Effector CD8-positive, alpha-beta T cell (primary cell): Measurements from ENCODE around the gene EARS2.
"Not testable (repeated sequence)": the region's sequence is repeated elsewhere in the genome, so short reads cannot be mapped to it uniquely, and the experiment has no call there.

Experiments
- DNase-seq: peaks from one replicate; lab custom pipeline; 2025; lab: John Stamatoyannopoulos, UW

Gene EARS2

GRCh38 chr16:23567602-23568001, 10.5 kb upstream of the EARS2 start:
- no peak for DNase-seq

DNA sequence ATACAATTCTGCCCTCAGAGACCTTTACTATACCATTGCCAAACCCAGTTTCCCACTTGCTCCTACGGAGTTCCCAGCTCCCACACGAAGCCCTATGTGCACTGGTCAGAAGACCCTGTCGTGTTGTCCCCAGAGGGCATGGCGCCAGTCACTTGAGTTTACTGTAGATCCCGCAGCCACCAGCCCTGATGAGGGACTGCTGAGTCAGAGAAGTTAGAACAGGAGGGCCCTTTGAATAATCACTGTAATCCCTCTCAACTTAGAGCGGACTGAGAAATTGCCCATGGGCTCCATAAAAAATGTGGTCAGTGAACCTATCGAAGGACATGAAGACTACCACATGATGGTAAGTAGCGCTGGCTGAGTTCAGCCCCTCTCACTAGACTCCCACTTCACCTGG, 9.6 kb upstream of the EARS2 start:
- no peak for DNase-seq

GRCh38 chr16:23564575-23565363, 7.6 kb upstream of the EARS2 start:
- DNase-seq = no peak

- DNase-seq = no peak
Observed at GRCh38 chr16:23563186-23563585, 6.0 kb upstream of the EARS2 start.

DNA sequence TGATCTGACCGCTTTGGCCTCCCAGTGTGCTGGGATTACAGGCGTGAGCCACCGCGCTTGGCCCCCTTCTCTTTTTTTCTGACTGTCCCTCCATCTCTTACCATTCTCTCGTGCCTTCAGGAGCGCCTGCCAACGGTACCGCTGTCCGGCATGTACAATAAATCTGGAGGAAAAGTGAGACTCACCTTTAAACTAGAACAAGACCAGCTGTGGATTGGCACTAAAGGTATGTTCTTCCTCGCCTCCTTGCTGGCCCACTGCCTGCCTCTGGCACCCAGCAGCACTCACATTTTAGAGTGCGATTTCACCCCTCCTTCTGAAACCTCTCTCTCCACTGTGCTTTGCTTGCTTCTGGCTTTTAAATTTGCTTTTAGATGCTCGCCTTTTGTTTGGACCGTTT, 5.4 kb upstream of the EARS2 start:
- DNase-seq = no peak

DNA sequence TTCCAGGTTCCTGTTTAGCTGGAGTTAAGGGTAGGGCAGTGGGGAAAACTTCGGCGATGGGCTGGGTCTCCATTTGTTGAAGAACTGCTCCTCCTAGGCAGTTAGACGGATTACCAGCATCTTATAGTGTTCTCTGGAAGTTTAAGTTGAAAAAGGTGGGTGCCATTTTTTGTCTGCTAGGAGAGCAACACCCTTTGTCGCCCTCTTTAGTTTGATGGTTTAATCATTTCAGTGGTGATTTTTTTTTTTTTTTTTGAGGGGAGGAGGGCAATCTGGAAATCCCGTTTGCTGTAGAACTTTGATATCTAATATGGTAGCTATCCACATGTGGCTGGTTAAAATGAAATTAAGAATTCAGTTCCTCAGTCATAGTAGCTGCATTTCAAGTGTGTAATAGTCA, 4.4 kb upstream of the EARS2 start:
- DNase-seq = no peak

DNA sequence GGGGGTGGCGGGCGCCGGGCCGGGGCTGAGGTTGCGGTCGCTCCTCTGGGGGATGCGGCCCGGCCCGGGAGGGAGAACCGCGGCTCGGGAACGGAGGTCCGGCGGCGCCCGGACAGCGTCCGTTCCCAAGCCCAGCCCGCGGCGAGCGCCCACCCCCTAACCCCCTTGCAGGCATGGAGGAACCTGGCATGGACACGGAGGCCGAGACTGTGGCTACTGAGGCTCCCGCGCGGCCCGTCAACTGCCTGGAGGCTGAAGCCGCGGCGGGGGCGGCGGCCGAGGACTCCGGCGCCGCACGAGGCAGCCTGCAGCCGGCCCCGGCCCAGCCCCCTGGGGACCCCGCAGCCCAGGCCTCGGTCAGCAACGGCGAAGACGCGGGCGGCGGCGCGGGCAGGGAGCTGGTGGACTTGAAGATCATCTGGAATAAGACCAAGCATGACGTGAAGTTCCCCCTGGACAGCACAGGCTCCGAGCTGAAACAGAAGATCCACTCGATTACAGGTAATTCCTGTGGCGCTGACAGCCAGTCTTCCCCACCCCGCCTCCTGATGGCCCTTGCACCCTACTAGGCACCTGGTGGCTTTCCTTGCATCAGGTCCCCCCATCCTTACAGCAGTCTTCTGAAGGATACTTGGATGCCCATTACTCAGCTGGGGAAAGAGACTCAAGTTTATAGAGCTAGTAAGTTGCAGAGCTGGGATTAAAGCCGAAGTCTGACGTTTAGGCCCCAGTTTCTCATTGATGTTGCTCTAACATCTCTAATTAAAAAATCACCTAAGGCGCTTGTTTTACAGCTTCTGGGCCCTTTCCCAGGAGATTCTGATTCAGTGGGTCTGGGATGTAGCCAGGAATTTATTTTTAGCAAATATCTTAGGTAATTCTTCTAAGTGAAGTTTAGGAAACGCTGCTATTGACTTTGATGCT, 891 bp upstream of the EARS2 start:
- DNase-seq = no peak

- no peak for DNase-seq
Observed at GRCh38 chr16:23554536-23554935, 2.6 kb downstream of the EARS2 start.

- DNase-seq = no peak
Observed at GRCh38 chr16:23552161-23552560, 5.0 kb downstream of the EARS2 start.

DNA sequence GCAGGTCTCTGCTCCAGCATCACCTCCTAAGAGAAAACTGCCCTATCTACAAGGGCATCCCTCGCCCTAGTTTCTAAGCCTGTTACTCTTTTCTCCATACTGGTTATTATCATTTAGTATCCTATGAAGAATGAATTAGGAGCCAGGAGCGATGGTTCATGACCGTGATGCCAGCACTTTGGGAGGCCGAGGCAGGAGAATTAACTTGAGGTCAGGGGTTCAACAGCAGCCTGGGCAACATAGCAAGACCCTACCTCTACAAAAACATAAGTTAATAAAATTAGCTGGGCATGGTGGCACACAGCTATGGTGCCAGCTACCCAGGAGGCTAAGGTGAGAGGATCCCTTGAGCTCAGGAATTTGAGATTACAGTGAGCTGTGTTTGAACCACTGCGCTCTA, 7.2 kb downstream of the EARS2 start:
- DNase-seq = no peak

GRCh38 chr16:23544436-23544835, 12.7 kb downstream of the EARS2 start:
- DNase-seq = no peak

DNA sequence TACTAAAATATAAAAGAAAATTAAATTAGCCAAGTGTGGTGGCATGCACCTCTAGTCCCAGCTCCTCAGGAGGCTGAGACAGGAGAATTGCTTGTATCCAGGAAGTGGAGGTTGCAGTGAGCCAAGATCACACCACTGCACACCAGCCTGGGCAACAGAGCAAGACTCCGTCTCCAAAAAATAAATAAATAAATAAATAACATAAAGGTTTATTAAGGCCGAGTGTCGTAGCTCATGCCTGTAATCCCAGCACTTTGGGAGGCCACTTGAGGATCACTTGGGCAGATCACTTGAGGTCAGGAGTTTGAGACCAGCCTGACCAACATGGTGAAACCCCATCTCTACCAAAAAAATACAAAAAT, 16.4 kb downstream of the EARS2 start:
- DNase-seq = not testable (repeated sequence)

GRCh38 chr16:23539984-23540816, 16.9 kb downstream of the EARS2 start:
- no peak for DNase-seq

DNA sequence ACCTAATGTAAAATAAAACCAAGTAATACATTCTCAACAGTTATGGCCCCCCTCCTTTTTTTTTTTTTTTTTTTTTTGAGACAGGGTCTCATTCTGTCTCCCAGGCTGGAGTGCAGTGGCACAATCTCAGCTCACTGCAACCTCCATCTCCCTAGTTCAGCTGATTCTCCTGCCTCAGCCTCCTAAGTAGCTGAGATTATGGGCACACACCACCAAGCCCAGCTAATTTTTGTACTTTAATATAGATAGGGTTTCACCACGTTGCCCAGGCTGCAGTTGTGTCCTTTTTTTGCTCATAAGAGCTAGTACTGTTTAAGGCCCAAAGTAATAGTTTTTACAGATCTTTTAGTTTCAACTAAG, 18.3 kb downstream of the EARS2 start:
- no peak for DNase-seq

- DNase-seq = no peak
Observed at GRCh38 chr16:23537390-23537789, 19.8 kb downstream of the EARS2 start.

- DNase-seq = no peak
Observed at GRCh38 chr16:23535901-23536300, 21.2 kb downstream of the EARS2 start.

DNA sequence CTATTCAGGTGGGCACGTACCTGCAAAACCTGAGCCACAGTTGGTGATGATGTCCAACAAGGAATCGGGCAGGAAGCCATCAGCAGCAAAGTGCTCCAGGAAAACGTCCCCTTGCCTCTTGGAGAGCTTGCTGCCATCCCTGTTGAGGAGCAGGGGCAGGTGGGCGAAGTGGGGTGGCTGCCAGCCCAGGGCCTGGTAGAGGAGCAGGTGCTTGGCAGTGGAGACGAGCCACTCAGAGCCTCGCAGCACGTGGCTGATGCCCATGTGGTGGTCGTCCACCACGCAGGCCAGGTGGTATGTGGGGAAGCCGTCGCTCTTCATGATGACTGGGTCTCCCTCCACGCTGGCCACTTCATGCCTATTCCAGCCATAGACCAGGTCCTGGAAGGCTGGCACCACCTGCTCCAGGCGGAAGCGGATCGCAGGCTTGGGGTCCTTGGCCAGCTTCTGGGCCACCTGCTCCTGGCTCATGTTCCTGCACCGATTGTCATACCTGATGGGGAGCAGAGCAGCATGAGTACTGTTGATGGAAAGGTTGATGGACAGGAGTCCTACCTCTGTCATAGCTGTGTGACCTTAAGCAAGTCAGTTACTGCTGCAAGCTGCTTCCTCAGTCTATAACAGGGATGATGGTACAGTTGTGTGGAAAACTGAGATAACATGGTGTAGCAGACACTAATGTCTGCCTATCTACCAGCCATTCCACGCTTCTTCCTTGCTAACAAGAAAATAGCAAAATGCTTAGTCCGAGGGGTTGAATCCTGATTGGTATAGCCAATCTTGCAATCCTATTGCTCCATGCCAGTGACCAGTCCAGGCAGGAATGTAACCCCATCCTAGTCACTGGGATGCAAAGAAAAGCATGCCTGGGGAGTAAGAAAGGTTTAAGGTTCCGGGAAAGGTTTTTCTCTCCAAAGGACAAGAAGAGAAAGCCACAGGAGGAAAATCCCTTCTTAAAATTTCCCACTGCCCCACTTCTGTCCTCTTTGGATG, 22.0 kb downstream of the EARS2 start:
- DNase-seq = no peak

DNA sequence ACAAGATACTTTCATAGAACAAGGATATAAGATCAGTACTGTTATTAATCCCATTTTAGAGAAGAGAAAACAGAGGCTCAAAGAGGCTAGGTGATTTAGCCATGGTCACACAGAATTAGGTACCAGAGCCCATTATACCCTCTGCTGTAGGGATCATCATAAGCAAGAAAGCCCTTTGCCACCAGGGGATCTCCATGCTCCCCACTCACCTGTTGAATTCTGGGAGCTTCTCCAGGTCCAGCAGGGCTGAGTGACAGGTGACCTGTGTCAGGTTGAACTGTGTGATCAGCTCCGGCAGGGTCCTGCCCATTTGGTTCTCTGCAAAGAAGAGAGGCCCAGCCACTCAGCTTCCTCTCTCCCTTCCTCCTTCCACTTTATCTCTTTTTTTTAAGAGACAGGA, 24.7 kb downstream of the EARS2 start:
- DNase-seq = no peak

GRCh38 chr16:23530062-23530461, 27.1 kb downstream of the EARS2 start:
- no peak for DNase-seq

DNA sequence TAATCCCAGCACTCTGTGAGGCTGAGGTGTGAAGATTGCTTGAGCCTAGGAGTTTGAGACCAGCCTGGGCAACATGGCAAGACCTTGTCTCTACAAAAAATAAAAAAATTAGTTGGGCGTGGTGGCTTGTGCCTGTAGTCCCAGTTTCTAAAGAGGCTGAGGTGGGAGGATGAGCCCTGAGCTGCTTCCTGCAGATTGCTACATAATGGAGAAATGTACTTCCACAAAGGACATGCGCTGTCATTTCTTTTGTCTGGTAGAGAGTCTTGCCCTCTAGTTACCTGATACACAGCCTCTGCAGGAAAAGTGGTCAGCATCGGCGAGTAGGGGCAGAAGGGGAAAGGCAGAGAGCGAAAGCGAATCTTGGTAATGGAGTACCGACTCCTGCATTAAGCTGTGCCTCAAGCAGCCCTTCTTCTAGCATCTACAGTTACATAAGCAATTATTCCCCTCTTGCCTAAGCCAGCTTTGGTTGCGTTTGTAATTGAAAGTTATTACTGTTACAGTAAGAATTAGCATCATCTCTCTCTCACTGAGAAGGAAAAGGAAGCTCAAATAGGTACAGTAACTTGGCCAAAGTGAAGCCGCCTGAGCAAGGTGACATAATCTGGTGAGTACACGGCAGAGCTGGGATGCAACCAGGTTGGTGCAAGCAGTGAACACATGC, 28.4 kb downstream of the EARS2 start:
- DNase-seq = no peak
